Right lobe of liver (tissue), 6 donors: ENCODE measurements around the gene TBC1D2. TPM values are rescaled to one million over a fixed set of nuclear protein-coding genes. Genes with fewer than 3 reads are reported as not detected.
"Not testable (repeated sequence)": the region's sequence is repeated elsewhere in the genome, so short reads cannot be mapped to it uniquely, and the experiment has no call there.

Experiments
- ATAC-seq, 4 donors: fragments of 200-7000 bp; cut with Tn5 transposase; one replicate each; pipeline ENCODE4 v1.9.1; 2020; ENCODE audit warnings: mild to moderate bottlenecking in 4 of 4, moderate library complexity in 4 of 4
- DNase-seq, 3 donors: peaks; one replicate each; pipeline ENCODE4 v3.0.0-alpha.2; 2020
- H3K27ac ChIP-seq, 3 donors: fragments of 200-600 bp; one replicate each; pipeline ENCODE4 v1.8.0; 2022
- H3K27me3 ChIP-seq, 2 donors: fragments of 200-600 bp; one replicate each; pipeline ENCODE4 v1.8.0; 2022
- H3K36me3 ChIP-seq, 4 donors: fragments of 200-600 bp; sonication (generic) in 1 of 4; one replicate each; pipeline versions ENCODE4 v1.5.1 to v1.8.0; 2017 to 2022; ENCODE audit warnings: control low read depth in 1 of 4
- H3K4me1 ChIP-seq, 4 donors: fragments of 200-600 bp; sonication (generic) in 1 of 4; one replicate each; pipeline versions ENCODE4 v1.5.1 to v1.8.0; 2017 to 2022; ENCODE audit warnings: control low read depth in 1 of 4
- H3K4me3 ChIP-seq, 3 donors: fragments of 200-600 bp; one replicate each; pipeline ENCODE4 v1.8.0; 2022
- H3K9me3 ChIP-seq, 4 donors: fragments of 200-600 bp; sonication (generic) in 1 of 4; one replicate each; pipeline versions ENCODE4 v1.5.1 to v1.8.0; 2017 to 2022; ENCODE audit warnings: control low read depth in 1 of 4
- POLR2A ChIP-seq: fragments of 450-650 bp; IDR thresholded peaks from one replicate; pipeline ENCODE4 v1.6.1; 2017; ENCODE audit warnings: antibody characterized with exemption, mild to moderate bottlenecking
- WGBS: methylation state at CpG from one replicate; pipeline ENCODE4 v1.1.6; 2018; ENCODE audit warnings: low coverage, low lambda C conversion rate; ENCODE audit not compliant: insufficient coverage; ENCODE audit errors: missing lambda C conversion rate; 5-methylcytosine and 5-hydroxymethylcytosine counted together
- intact Hi-C, 2 donors: fragments of 100-400 bp; cut with DNase I; formaldehyde crosslinking; loops; one replicate each; pipeline versions ENCODE4 v1.11.2 to v1.14.1; 2022
- total RNA-seq, 6 experiments: library from RNA; depleted of rRNA in 2 of 6; stranded (reverse); fragments of >200 nt in 2 of 6; fragmentation: NEBNext Ultra II Directional in 3 of 6; extraction: Animal tissue kit (Norgen Biotek cat#: 25700) in 3 of 6; gene quantifications; one replicate each; pipeline versions ENCODE4 v1.1.0 to v1.2.4, GENCODE V29; 2016 to 2023
- TF ChIP-seq, protein P1 (sequence below), 4 donors: fragments of 200-600 bp in 3 of 4; fragments of 450-650 bp in 1 of 4; IDR thresholded peaks; one replicate each; pipeline versions ENCODE4 v1.5.1 to v1.8.0; 2016 to 2022; ENCODE audit warnings: antibody characterized with exemption in 4 of 4, mild to moderate bottlenecking in 2 of 4
- donor health status: DM: no; HTN: yes; CAD: no.
- donor health status: DM: no; HTN: no; CAD: no.
- donor health status: DM: no; HTN: no; CAD: no.
- donor health status: DM: no; HTN: yes; CAD: no.
- donor health status: DM: no; HTN: yes; CAD: no.

The TBC1D2 gene
- total RNA-seq, 6 experiments from 2014 or later: 5.1 to 17.5 (median 9.7) TPM

DNA sequence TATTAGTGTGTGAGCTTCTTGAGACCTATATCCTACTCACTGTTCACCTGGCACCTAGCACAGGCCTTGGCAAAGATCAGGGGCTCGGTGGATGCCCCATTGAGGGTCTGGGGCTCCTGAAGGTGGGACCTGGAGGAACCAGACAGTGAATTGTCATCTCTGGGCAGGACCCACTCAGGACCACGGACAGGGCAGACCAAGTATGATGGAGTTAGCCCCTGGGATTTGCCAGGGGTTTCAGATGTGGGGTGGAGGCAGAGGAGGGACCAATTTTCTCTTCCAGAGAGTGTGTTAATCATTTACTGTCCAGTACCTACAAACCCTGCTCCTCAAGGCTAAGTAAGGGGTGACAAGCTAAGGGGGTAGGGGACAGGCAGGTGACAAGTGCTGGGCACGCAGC is 29.3 kb upstream of the TBC1D2 start:
- Histone ChIP-seq H3K4me3 (no peak overlapping the region), H3K27me3 (no peaks in the 10 kb centered on the region), H3K9me3 (no peaks in the 10 kb centered on the region), H3K27ac (no peak overlapping the region), H3K36me3 (no peaks in the 10 kb centered on the region), H3K4me1 (no peaks in the 10 kb centered on the region)
- intact Hi-C loops: no loop called here
- ATAC-seq: no peak
- DNase-seq: no peak
- 43% methylated on average over 2 of the region's 3 CpGs for WGBS
- TF ChIP-seq, protein P1, sequence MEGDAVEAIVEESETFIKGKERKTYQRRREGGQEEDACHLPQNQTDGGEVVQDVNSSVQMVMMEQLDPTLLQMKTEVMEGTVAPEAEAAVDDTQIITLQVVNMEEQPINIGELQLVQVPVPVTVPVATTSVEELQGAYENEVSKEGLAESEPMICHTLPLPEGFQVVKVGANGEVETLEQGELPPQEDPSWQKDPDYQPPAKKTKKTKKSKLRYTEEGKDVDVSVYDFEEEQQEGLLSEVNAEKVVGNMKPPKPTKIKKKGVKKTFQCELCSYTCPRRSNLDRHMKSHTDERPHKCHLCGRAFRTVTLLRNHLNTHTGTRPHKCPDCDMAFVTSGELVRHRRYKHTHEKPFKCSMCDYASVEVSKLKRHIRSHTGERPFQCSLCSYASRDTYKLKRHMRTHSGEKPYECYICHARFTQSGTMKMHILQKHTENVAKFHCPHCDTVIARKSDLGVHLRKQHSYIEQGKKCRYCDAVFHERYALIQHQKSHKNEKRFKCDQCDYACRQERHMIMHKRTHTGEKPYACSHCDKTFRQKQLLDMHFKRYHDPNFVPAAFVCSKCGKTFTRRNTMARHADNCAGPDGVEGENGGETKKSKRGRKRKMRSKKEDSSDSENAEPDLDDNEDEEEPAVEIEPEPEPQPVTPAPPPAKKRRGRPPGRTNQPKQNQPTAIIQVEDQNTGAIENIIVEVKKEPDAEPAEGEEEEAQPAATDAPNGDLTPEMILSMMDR (IDR thresholded peaks at IDR 0.05): no peak
- TF ChIP-seq POLR2A: no peak

DNA sequence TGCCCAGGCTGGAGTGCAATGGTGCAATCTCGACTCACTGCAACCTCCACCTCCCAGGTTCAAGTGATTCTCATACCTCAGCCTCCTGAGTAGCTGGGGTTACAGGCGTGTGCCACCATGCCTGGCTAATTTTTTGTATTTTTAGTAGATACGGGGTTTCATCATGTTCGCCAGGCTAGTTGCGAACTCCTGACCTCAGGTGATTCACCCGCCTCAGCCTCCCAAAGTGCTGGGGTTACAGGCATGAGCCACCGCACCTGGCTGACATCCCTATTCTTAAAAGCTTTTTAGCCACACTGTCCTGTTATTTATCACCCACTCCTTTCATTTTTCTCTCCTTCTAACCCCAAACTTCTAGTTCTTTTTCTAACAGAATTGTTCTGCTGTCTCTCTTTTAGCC is 27.7 kb upstream of the TBC1D2 start:
- DNase-seq, H3K4me3 ChIP-seq, H3K36me3 ChIP-seq, ATAC-seq, H3K4me1 ChIP-seq, intact Hi-C loops, H3K27me3 ChIP-seq, H3K9me3 ChIP-seq, H3K27ac ChIP-seq: not testable (repeated sequence)
- 63% methylated on average over 6 of the region's 7 CpGs for WGBS

- no peak for ATAC-seq
- 91% methylated on average over 1 of the region's 1 CpG for WGBS
Observed at GRCh38 chr9:98281281-98281680, 25.8 kb upstream of the TBC1D2 start.

DNA sequence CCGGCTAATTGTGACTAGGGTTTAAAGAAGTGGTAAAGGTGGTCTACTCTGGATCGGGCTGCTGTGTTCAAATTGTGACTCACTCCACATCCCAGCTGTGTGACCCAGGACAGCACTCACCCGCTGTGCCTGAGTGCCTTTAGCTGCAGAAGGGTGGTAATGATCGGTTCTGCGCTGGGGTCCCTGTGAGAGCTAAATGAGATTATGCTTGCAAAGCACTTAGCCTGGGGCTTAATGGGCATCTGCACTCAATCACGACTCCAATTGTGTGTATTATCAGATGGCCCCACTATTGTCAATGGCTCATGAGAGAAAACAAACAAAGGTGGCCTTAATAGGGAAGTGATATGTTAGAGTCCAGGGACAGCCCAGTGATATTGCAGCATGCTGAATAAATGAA is 25.1 kb upstream of the TBC1D2 start:
- Histone ChIP-seq H3K27ac (no peak overlapping the region), H3K9me3 (no peaks in the 10 kb centered on the region), H3K27me3 (no peaks in the 10 kb centered on the region), H3K4me1 (no peaks in the 10 kb centered on the region), H3K4me3 (no peak overlapping the region), H3K36me3 (no peaks in the 10 kb centered on the region)
- DNase-seq (no peak), ATAC-seq (no peak)
- WGBS: 63% methylated on average over 6 of the region's 6 CpGs
- intact Hi-C loops: no loop called here
- no peak for TF ChIP-seq POLR2A
- TF ChIP-seq, protein P1 (IDR thresholded peaks at IDR 0.05): no peak

More at GRCh38 chr9:98281281-98281680, 25.8 kb upstream of the TBC1D2 start:
- Histone ChIP-seq H3K36me3 (no peaks in the 10 kb centered on the region), H3K9me3 (no peaks in the 10 kb centered on the region), H3K27ac (no peak overlapping the region), H3K4me1 (no peaks in the 10 kb centered on the region), H3K27me3 (no peaks in the 10 kb centered on the region), H3K4me3 (no peak overlapping the region)
- TF ChIP-seq, protein P1 (IDR thresholded peaks at IDR 0.05): no peak
- intact Hi-C loops: no loop called here
- DNase-seq: no peak

GRCh38 chr9:98280162-98280561 is 24.7 kb upstream of the TBC1D2 start:
- no peaks in the 10 kb centered on the region for H3K36me3 ChIP-seq
- no peaks in the 10 kb centered on the region for H3K27me3 ChIP-seq
- no peak overlapping the region for H3K4me3 ChIP-seq
- no peaks in the 10 kb centered on the region for H3K9me3 ChIP-seq
- H3K4me1 ChIP-seq: no peaks in the 10 kb centered on the region
- intact Hi-C loops: no loop called here
- H3K27ac ChIP-seq: no peak overlapping the region
- TF ChIP-seq POLR2A: no peak
- TF ChIP-seq, protein P1 (IDR thresholded peaks at IDR 0.05): no peak
- ATAC-seq: no peak
- DNase-seq: no peak
- 68% methylated on average over 2 of the region's 2 CpGs for WGBS
